ENCODE data around the gene ITSN1.
"Not testable (repeated sequence)": the region's sequence is repeated elsewhere in the genome, so short reads cannot be mapped to it uniquely, and the experiment has no call there.

ITSN1 gene

GRCh38 chr21:33668180-33668579 is 25.9 kb downstream of the ITSN1 start:
- H3K4me3 ChIP-seq (ENCODE audit: low read length): no peak overlapping the region
- no peak for DNase-seq (ENCODE audit: low read depth)
- TF ChIP-seq CTCF (conservative IDR thresholded peaks at IDR 0.05; ENCODE audit: low read depth, low read length): no peak

DNA sequence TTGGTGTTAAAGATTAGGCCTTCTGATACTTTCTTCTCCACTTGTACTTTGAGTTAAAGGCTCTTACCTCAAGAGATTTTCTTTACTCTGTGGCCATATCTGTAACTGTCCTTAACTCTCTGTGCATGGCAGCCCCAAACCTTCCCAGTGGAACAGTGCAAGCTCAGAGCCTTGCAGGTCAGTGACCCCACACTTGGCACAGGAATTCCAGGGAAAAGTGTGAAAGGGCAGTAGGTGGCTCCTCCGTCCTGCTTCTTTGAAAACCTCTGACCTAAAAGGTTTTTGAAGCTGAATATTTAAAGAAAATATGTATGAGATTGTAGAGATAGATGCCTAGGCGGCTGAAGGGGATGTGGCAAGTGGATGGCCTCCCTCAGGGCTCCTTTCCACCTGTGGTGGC is 26.3 kb downstream of the ITSN1 start:
- DNase-seq (ENCODE audit: low read depth): no peak
- no peak overlapping the region for H3K4me3 ChIP-seq (ENCODE audit: low read length)
- TF ChIP-seq CTCF (conservative IDR thresholded peaks at IDR 0.05; ENCODE audit: low read depth, low read length): no peak

GRCh38 chr21:33670076-33670978 is 28.0 kb downstream of the ITSN1 start:
- no peak for TF ChIP-seq CTCF (conservative IDR thresholded peaks at IDR 0.05; ENCODE audit: low read depth, low read length)
- no peak for DNase-seq (ENCODE audit: low read depth)

DNA sequence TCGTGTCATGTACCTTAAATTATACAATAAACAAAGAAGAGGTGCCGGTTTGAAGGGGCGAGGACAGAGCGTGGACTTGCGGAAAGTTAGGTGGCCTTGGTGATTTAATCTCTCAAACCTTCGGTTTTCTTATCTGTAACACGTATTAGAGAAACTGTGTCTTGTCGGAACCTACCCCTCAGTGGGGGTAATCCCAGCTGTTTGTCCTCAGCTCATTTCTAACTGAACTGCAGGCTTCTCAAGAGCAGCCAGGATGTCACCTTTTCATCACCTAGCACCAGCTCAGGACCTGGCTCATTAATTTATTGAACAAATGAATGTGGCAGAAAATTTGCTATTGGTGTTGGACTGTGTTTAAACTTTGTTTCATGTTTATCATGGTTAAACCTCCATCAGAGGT is 31.2 kb downstream of the ITSN1 start:
- no peak for DNase-seq (ENCODE audit: low read depth)
- TF ChIP-seq CTCF (conservative IDR thresholded peaks at IDR 0.05; ENCODE audit: low read depth, low read length): no peak
- no peak overlapping the region for H3K4me3 ChIP-seq (ENCODE audit: low read length)

More at GRCh38 chr21:33670076-33670978, 28.0 kb downstream of the ITSN1 start:
- H3K4me3 ChIP-seq (ENCODE audit: low read length): no peak overlapping the region

- DNase-seq (ENCODE audit: low read depth): no peak
- no peak for TF ChIP-seq CTCF (conservative IDR thresholded peaks at IDR 0.05; ENCODE audit: low read depth, low read length)
- H3K4me3 ChIP-seq (ENCODE audit: low read length): no peak overlapping the region
Measured at GRCh38 chr21:33674226-33674625, 31.9 kb downstream of the ITSN1 start.

DNA sequence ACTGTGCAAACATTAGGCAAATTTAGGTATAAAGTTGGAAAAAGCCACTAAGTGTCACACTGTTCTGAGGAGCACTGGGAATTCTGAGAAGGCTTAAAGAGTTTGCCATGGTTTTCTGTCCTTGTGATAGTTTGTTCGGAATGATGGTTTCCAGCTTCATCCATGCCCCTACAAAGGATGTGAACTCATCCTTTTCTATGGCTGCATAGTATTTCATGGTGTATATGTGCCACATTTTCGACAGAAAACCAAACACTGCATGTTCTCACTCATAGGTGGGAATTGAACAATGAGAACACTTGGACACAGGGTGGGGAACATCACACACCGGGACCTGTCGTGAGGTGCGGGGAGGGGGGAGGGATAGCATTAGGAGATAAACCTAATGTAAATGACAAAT is 34.4 kb downstream of the ITSN1 start:
- H3K4me3 ChIP-seq (ENCODE audit: low read length); DNase-seq (ENCODE audit: low read depth): not testable (repeated sequence)

- H3K4me3 ChIP-seq (ENCODE audit: low read length): no peak overlapping the region
- no peak for TF ChIP-seq CTCF (conservative IDR thresholded peaks at IDR 0.05; ENCODE audit: low read depth, low read length)
- no peak for DNase-seq (ENCODE audit: low read depth)
Measured at GRCh38 chr21:33677450-33677849, 35.1 kb downstream of the ITSN1 start.

Data from retinal pigment epithelial cell (primary cell).